ENCODE data around the gene SECISBP2L.

GRCh38 chr15:49031804-49032203 is 14.4 kb downstream of the SECISBP2L start:
- TF ChIP-seq, protein P1, sequence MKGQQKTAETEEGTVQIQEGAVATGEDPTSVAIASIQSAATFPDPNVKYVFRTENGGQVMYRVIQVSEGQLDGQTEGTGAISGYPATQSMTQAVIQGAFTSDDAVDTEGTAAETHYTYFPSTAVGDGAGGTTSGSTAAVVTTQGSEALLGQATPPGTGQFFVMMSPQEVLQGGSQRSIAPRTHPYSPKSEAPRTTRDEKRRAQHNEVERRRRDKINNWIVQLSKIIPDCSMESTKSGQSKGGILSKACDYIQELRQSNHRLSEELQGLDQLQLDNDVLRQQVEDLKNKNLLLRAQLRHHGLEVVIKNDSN (IDR thresholded peaks at IDR 0.05): no peak
- TF ChIP-seq EP300 (IDR thresholded peaks at IDR 0.05; ENCODE audit: borderline replicate concordance): no peak
- TF ChIP-seq YY1 (IDR thresholded peaks at IDR 0.05; ENCODE audit: low read depth): no peak
- no peak for TF ChIP-seq CREB1 (IDR thresholded peaks at IDR 0.05; ENCODE audit: low read depth)
- no peak for TF ChIP-seq TAF1 (IDR thresholded peaks at IDR 0.05; ENCODE audit: low read depth)
- TF ChIP-seq, protein P2, sequence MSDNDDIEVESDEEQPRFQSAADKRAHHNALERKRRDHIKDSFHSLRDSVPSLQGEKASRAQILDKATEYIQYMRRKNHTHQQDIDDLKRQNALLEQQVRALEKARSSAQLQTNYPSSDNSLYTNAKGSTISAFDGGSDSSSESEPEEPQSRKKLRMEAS (IDR thresholded peaks at IDR 0.05): no peak
- TF ChIP-seq, protein P3, sequence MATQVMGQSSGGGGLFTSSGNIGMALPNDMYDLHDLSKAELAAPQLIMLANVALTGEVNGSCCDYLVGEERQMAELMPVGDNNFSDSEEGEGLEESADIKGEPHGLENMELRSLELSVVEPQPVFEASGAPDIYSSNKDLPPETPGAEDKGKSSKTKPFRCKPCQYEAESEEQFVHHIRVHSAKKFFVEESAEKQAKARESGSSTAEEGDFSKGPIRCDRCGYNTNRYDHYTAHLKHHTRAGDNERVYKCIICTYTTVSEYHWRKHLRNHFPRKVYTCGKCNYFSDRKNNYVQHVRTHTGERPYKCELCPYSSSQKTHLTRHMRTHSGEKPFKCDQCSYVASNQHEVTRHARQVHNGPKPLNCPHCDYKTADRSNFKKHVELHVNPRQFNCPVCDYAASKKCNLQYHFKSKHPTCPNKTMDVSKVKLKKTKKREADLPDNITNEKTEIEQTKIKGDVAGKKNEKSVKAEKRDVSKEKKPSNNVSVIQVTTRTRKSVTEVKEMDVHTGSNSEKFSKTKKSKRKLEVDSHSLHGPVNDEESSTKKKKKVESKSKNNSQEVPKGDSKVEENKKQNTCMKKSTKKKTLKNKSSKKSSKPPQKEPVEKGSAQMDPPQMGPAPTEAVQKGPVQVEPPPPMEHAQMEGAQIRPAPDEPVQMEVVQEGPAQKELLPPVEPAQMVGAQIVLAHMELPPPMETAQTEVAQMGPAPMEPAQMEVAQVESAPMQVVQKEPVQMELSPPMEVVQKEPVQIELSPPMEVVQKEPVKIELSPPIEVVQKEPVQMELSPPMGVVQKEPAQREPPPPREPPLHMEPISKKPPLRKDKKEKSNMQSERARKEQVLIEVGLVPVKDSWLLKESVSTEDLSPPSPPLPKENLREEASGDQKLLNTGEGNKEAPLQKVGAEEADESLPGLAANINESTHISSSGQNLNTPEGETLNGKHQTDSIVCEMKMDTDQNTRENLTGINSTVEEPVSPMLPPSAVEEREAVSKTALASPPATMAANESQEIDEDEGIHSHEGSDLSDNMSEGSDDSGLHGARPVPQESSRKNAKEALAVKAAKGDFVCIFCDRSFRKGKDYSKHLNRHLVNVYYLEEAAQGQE (IDR thresholded peaks at IDR 0.05; ENCODE audit: low read depth): no peak
- no peak for TF ChIP-seq FOXM1 (IDR thresholded peaks at IDR 0.05; ENCODE audit: borderline replicate concordance, low read depth)
